HCT116 (cell line): ENCODE results near the gene PNPLA2. TPM values are rescaled to one million over a fixed set of nuclear protein-coding genes. Genes with fewer than 3 reads are reported as not detected.

Experiments used
- ATAC-seq: fragments of 200-7000 bp; cut with Tn5 transposase; 2 replicates; pipeline ENCODE4 v1.9.1; 2020; ENCODE audit warnings: mild to moderate bottlenecking, moderate library complexity
- BruUV-seq: library from RNA; stranded (reverse); fragments of 400-500 nt; replicated peaks from 2 replicates; lab custom pipeline; 2021; lab: Mats Ljungman, UMichigan
- CTCF ChIA-PET: fragments of 300-600 bp; sonication (Branson Sonifier 250); formaldehyde crosslinking; loops from one replicate; lab custom pipeline; 2021; ENCODE audit warnings: antibody characterized with exemption; lab: Charles Lee
- POLR2A ChIA-PET: fragments of 300-600, 350-600 bp; sonication (Branson Sonifier 250); formaldehyde crosslinking; loops from one replicate; lab custom pipeline; 2021; ENCODE audit warnings: antibody characterized with exemption; lab: Charles Lee
- RAD21 ChIA-PET, 2 experiments: fragments of 300-600 bp; sonication (Branson Sonifier 250); formaldehyde crosslinking; loops; one replicate each; lab custom pipeline; 2023; ENCODE audit warnings: low total read pairs in 2 of 2; ENCODE audit not compliant: uncharacterized antibody in 2 of 2, unreplicated experiment in 2 of 2, low non-redundant PET in 1 of 2; lab: Charles Lee
- DNase-seq: peaks from one replicate; pipeline ENCODE4 v3.0.0-alpha.2; 2010; ENCODE audit warnings: low read depth, low spot score
- H2AFZ ChIP-seq: fragments of 200-600 bp; shearing (Covaris generic), sonication (generic); 2 replicates; pipeline ENCODE4 v1.6.1; 2017; ENCODE audit warnings: low read depth, mixed run types, mixed read lengths, antibody characterized with exemption, low read length; ENCODE audit not compliant: poor library complexity, severe bottlenecking
- H3K27ac ChIP-seq: 2 replicates; pipeline ENCODE4 v1.5.1; 2012; ENCODE audit warnings: low read depth, low read length
- H3K27me3 ChIP-seq: fragments of 200-600 bp; sonication (generic); 2 replicates; pipeline ENCODE4 v1.6.1; 2016; ENCODE audit warnings: mixed run types, low read length, mixed read lengths; ENCODE audit not compliant: insufficient read depth
- H3K36me3 ChIP-seq, 2 experiments: fragments of 200-500 bp in 1 of 2; fragments of 200-600 bp in 1 of 2; sonication (Bioruptor generic) in 1 of 2; sonication (generic) in 1 of 2; 2 replicates each; pipeline versions ENCODE4 v1.5.1 to v1.6.1; 2014 to 2016; ENCODE audit warnings: low read length in 2 of 2, inconsistent platforms in 1 of 2, mixed read lengths in 1 of 2, mixed run types in 1 of 2; ENCODE audit not compliant: insufficient read depth in 2 of 2, control insufficient read depth in 1 of 2
- H3K4me1 ChIP-seq, 2 experiments: fragments of 200-600 bp in 1 of 2; sonication (generic) in 1 of 2; 2 replicates each; pipeline versions ENCODE4 v1.5.1 to v1.6.1; 2012 to 2017; ENCODE audit warnings: low read length in 2 of 2, inconsistent platforms in 1 of 2, mild to moderate bottlenecking in 1 of 2, mixed read lengths in 1 of 2, mixed run types in 1 of 2, moderate library complexity in 1 of 2; ENCODE audit not compliant: insufficient read depth in 2 of 2, control insufficient read depth in 1 of 2
- H3K4me2 ChIP-seq: fragments of 200-600 bp; sonication (generic); 2 replicates; pipeline ENCODE4 v1.6.1; 2017; ENCODE audit warnings: mixed run types, low read length, mixed read lengths
- H3K4me3 ChIP-seq, 2 experiments: fragments of 200-600 bp in 1 of 2; sonication (generic) in 1 of 2; replicated peaks in 1 of 2; 2 replicates each; pipeline ENCODE4 v1.5.1; 2011 to 2016; ENCODE audit warnings: low read length in 2 of 2, control low read depth in 1 of 2, low read depth in 1 of 2, mild to moderate bottlenecking in 1 of 2, mixed read lengths in 1 of 2, mixed run types in 1 of 2
- H3K79me2 ChIP-seq: fragments of 200-600 bp; sonication (generic); 2 replicates; pipeline ENCODE4 v1.6.1; 2017; ENCODE audit warnings: mild to moderate bottlenecking, mixed run types, low read length, moderate library complexity, mixed read lengths; ENCODE audit not compliant: insufficient read depth
- H3K9ac ChIP-seq: fragments of 200-600 bp; sonication (generic); 2 replicates; pipeline ENCODE4 v1.6.1; 2016; ENCODE audit warnings: low read length, mixed read lengths
- H3K9me2 ChIP-seq: fragments of 200-600 bp; sonication (generic), shearing (Covaris generic); 2 replicates; pipeline ENCODE4 v1.6.1; 2017; ENCODE audit warnings: mixed run types, mild to moderate bottlenecking, moderate library complexity; ENCODE audit not compliant: insufficient read depth
- H3K9me3 ChIP-seq, 2 experiments: fragments of 200-500 bp in 1 of 2; fragments of 200-600 bp in 1 of 2; sonication (Bioruptor generic) in 1 of 2; sonication (generic) in 1 of 2; 2 replicates each; pipeline ENCODE4 v1.6.1; 2014 to 2017; ENCODE audit warnings: low read length in 2 of 2, mixed read lengths in 2 of 2, inconsistent platforms in 1 of 2, low read depth in 1 of 2, mild to moderate bottlenecking in 1 of 2, mixed run types in 1 of 2, moderate library complexity in 1 of 2; ENCODE audit not compliant: control insufficient read depth in 1 of 2, insufficient read depth in 1 of 2
- H4K20me1 ChIP-seq: fragments of 200-600 bp; sonication (generic), shearing (Covaris generic); 2 replicates; pipeline ENCODE4 v1.6.1; 2017; ENCODE audit warnings: mixed run types, mild to moderate bottlenecking, moderate library complexity; ENCODE audit not compliant: insufficient read depth
- CBX3 ChIP-seq: IDR thresholded peaks from 2 replicates; pipeline ENCODE4 v1.6.1; 2012; ENCODE audit warnings: low read depth
- CEBPB ChIP-seq: IDR thresholded peaks from 2 replicates; pipeline ENCODE4 v1.6.1; 2012; ENCODE audit warnings: low read depth
- EGR1 ChIP-seq: IDR thresholded peaks from 2 replicates; pipeline ENCODE4 v1.6.1; 2012; ENCODE audit warnings: low read depth
- EZH2phosphoT487 ChIP-seq: fragments of 200-600 bp; IDR thresholded peaks from 2 replicates; pipeline ENCODE4 v1.6.1; 2018; ENCODE audit warnings: antibody characterized with exemption, borderline replicate concordance
- FOSL1 ChIP-seq: IDR thresholded peaks from 2 replicates; pipeline ENCODE4 v1.6.1; 2012; ENCODE audit warnings: low read depth
- JUND ChIP-seq: IDR thresholded peaks from 2 replicates; pipeline ENCODE4 v1.6.1; 2012
- POLR2A ChIP-seq: IDR thresholded peaks from 2 replicates; pipeline ENCODE4 v1.7.0; 2011; ENCODE audit warnings: borderline replicate concordance; ENCODE audit not compliant: insufficient read depth, insufficient read length; ENCODE audit errors: extremely low read depth
- POLR2AphosphoS5 ChIP-seq: IDR thresholded peaks from 2 replicates; pipeline ENCODE4 v1.6.1; 2011; ENCODE audit warnings: mild to moderate bottlenecking, low read depth, low read length, moderate library complexity
- RAD21 ChIP-seq: IDR thresholded peaks from 2 replicates; pipeline ENCODE4 v1.6.1; 2012; ENCODE audit warnings: low read depth, mild to moderate bottlenecking
- SIN3A ChIP-seq: IDR thresholded peaks from 2 replicates; pipeline ENCODE4 v1.6.1; 2012; ENCODE audit warnings: low read depth
- SRF ChIP-seq: IDR thresholded peaks from 2 replicates; pipeline ENCODE4 v1.6.1; 2012; ENCODE audit warnings: low read depth
- YY1 ChIP-seq: IDR thresholded peaks from 2 replicates; pipeline ENCODE4 v1.6.1; 2011; ENCODE audit warnings: low read length, low read depth, moderate library complexity, mild to moderate bottlenecking; ENCODE audit not compliant: insufficient replicate concordance; ENCODE audit errors: extremely low read depth
- ZFX ChIP-seq: fragments of 450-650 bp; IDR thresholded peaks from 2 replicates; pipeline ENCODE4 v1.6.1; 2017
- ZNF274 ChIP-seq: fragments of 200-500 bp; sonication (Bioruptor generic); IDR thresholded peaks from 2 replicates; pipeline ENCODE4 v1.6.1; 2014; ENCODE audit warnings: mild to moderate bottlenecking, low read depth, low read length, inconsistent platforms
- intact Hi-C: fragments of 100-400 bp; cut with micrococcal nuclease; formaldehyde crosslinking; loops from 2 replicates; pipeline ENCODE4 v1.10.0; 2022
- total RNA-seq: library from RNA; stranded (reverse); gene quantifications from one replicate; pipeline ENCODE4 v1.2.1, GENCODE V29; 2021; ENCODE audit not compliant: unreplicated experiment
- TF ChIP-seq, protein P1 (sequence below): IDR thresholded peaks from 2 replicates; pipeline ENCODE4 v1.6.1; 2012
- TF ChIP-seq, protein P2 (sequence below): IDR thresholded peaks from 2 replicates; pipeline ENCODE4 v1.6.1; 2012; ENCODE audit warnings: low read depth
- TF ChIP-seq, protein P3 (sequence below): IDR thresholded peaks from 2 replicates; pipeline ENCODE4 v1.6.1; 2012

Gene PNPLA2
- total RNA-seq, 1 experiment from 2014 or later = 124 TPM

DNA sequence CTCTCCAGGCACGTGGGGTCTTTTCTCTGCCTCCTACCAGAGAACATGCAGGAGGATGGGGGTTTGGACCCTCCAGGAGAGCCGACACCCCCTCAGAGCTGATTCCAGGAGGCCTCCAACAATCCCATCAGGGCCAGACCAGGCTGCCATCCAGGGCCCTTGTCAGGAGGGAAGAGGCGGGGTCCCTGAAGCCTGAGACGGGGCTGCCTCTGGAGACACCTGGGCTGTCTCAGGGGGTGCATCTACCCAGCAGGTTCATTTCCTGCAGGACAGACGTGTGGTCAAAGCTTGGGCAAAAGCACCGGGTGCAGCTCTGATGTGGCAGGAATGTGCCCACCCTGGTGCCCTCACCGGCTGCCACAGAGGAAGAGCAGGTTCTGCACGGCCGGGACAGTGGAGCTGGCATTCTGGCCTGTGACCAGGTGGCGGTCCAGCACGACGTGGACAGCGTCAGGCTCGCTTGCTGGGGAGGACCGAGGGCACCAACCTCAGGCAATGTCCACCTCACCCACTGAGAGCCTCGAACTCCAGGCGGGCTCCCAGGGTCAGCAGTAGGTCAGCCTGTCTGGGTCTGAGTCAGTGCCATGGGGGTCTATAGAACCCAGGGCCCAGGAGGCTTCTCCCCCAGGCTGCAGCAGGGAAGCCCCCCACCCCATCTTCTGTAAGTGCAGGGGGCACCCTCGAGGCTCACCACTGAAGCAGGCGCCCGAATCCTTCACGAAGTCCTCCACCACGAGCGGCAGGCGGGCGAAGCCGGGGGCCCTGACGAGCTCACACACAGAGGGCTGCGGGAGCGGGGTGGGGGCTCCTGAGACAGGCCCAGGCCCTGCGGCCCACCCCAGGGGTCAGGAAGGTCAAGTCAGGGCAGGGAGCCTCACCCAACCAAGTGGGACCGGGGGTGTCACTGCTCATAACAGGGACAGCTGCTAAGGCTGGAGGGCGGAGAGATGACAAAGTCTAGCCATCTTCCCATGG lies 47.8 kb upstream of the PNPLA2 start:
- ChIA-PET CTCF (no interaction called here), RAD21 (no interaction called here), POLR2A (no interaction called here)
- H3K27ac ChIP-seq = peak overlapping the region; percentile 18; the same call in 1 of the 2 replicates
- no peak for TF ChIP-seq EGR1
- intact Hi-C loops = no loop called here
- no peak overlapping the region for H2AFZ ChIP-seq
- no peaks in the 10 kb centered on the region for H3K27me3 ChIP-seq
- no peaks in the 10 kb centered on the region for H3K9me2 ChIP-seq
- no peak overlapping the region for H3K9ac ChIP-seq
- H3K79me2 ChIP-seq = peaks cover 52% of the 10 kb centered on the region
- H4K20me1 ChIP-seq = no peaks in the 10 kb centered on the region
- H3K4me3 ChIP-seq = no peak overlapping the region
- no peaks in the 10 kb centered on the region for H3K9me3 ChIP-seq
- H3K4me2 ChIP-seq = no peak overlapping the region
- peaks cover 24 to 57% of the 10 kb centered on the region in 2 experiments for H3K36me3 ChIP-seq
- DNase-seq (no peak), ATAC-seq (no peak)
- no TSS peak for BruUV-seq
- peaks cover 8 to 19% of the 10 kb centered on the region in 2 experiments for H3K4me1 ChIP-seq

DNA sequence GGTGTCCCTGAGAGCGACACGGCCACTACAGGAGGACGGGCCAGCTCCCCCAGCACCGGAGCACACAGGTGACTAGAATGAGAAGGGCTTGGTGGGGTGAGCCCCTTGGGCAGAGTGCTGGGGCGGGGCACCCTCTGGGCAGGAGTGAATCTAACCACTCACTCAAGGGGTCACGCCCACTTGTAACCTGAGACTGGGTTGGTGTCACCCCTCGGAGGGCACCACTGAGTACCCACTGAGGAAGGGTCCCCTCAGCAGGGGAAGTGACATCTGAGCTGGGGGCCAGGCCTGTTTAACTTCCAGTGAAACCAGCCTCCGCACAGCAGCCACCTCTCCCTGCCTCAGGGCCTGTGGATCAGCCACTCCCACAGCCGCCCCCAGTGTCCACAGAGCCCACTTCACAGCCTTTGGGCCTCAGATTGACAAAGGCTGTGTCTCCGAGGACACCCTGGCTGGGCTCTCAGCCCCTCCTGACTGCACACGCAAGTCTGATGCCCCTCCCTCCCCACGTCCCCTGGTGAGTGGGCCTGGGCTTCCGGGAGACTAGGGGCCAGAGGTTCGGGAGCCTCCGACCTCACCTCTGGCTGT lies 47.0 kb upstream of the PNPLA2 start:
- H3K9ac ChIP-seq = no peak overlapping the region
- H3K9me2 ChIP-seq = no peaks in the 10 kb centered on the region
- POLR2A ChIA-PET = no interaction called here
- peak overlapping the region; percentile 18; the same call in 1 of the 2 replicates for H3K27ac ChIP-seq
- H3K79me2 ChIP-seq = peaks cover 60% of the 10 kb centered on the region
- intact Hi-C loops = no loop called here
- H2AFZ ChIP-seq = no peak overlapping the region
- H3K36me3 ChIP-seq = peaks cover 19 to 50% of the 10 kb centered on the region in 2 experiments
- BruUV-seq = no TSS peak
- no peak overlapping the region for H3K4me2 ChIP-seq
- H3K4me3 ChIP-seq = no peak overlapping the region
- RAD21 ChIA-PET = no interaction called here
- TF ChIP-seq CEBPB (no peak), JUND (no peak), POLR2AphosphoS5 (no peak), CBX3 (no peak), ZNF274 (no peak), RAD21 (no peak), SRF (no peak), SIN3A (no peak), ZFX (no peak), YY1 (no peak), FOSL1 (no peak), EGR1 (no peak), POLR2A (no peak), EZH2phosphoT487 (no peak)
- TF ChIP-seq, protein P1, sequence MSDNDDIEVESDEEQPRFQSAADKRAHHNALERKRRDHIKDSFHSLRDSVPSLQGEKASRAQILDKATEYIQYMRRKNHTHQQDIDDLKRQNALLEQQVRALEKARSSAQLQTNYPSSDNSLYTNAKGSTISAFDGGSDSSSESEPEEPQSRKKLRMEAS = no peak
- TF ChIP-seq, protein P2, sequence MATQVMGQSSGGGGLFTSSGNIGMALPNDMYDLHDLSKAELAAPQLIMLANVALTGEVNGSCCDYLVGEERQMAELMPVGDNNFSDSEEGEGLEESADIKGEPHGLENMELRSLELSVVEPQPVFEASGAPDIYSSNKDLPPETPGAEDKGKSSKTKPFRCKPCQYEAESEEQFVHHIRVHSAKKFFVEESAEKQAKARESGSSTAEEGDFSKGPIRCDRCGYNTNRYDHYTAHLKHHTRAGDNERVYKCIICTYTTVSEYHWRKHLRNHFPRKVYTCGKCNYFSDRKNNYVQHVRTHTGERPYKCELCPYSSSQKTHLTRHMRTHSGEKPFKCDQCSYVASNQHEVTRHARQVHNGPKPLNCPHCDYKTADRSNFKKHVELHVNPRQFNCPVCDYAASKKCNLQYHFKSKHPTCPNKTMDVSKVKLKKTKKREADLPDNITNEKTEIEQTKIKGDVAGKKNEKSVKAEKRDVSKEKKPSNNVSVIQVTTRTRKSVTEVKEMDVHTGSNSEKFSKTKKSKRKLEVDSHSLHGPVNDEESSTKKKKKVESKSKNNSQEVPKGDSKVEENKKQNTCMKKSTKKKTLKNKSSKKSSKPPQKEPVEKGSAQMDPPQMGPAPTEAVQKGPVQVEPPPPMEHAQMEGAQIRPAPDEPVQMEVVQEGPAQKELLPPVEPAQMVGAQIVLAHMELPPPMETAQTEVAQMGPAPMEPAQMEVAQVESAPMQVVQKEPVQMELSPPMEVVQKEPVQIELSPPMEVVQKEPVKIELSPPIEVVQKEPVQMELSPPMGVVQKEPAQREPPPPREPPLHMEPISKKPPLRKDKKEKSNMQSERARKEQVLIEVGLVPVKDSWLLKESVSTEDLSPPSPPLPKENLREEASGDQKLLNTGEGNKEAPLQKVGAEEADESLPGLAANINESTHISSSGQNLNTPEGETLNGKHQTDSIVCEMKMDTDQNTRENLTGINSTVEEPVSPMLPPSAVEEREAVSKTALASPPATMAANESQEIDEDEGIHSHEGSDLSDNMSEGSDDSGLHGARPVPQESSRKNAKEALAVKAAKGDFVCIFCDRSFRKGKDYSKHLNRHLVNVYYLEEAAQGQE = no peak
- TF ChIP-seq, protein P3, sequence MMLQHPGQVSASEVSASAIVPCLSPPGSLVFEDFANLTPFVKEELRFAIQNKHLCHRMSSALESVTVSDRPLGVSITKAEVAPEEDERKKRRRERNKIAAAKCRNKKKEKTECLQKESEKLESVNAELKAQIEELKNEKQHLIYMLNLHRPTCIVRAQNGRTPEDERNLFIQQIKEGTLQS = no peak
- TF ChIP-seq, all 23 proteins: peak for 0
- no peak for DNase-seq
- ATAC-seq = no peak; the same call in 1 of the 2 replicates
- Histone ChIP-seq H3K27me3 (no peaks in the 10 kb centered on the region), H3K4me1 (peaks cover 8 to 21% of the 10 kb centered on the region in 2 experiments), H3K9me3 (no peaks in the 10 kb centered on the region), H4K20me1 (no peaks in the 10 kb centered on the region)
- CTCF ChIA-PET = no interaction called here
